Lower lobe of right lung (tissue), 2 donors: ENCODE data around the gene RELN. TPM values are rescaled to one million over a fixed set of nuclear protein-coding genes. Genes with fewer than 3 reads are reported as not detected.
"Not testable (repeated sequence)": the region's sequence is repeated elsewhere in the genome, so short reads cannot be mapped to it uniquely, and the experiment has no call there.

Experiments
- ATAC-seq, 2 donors: fragments of 200-7000 bp; cut with Tn5 transposase; one replicate each; pipeline ENCODE4 v1.9.1; 2020 to 2022; ENCODE audit warnings: mild to moderate bottlenecking in 2 of 2, moderate library complexity in 2 of 2
- DNase-seq: peaks from one replicate; pipeline ENCODE4 v3.0.0-alpha.2; 2020
- H3K27ac ChIP-seq: fragments of 200-600 bp; one replicate; pipeline ENCODE4 v1.8.0; 2022
- H3K27me3 ChIP-seq: fragments of 200-600 bp; one replicate; pipeline ENCODE4 v1.8.0; 2022; ENCODE audit warnings: low read depth
- H3K36me3 ChIP-seq: fragments of 200-600 bp; one replicate; pipeline ENCODE4 v1.8.0; 2022; ENCODE audit warnings: mild to moderate bottlenecking
- H3K4me1 ChIP-seq: fragments of 200-600 bp; one replicate; pipeline ENCODE4 v1.8.0; 2022
- H3K4me3 ChIP-seq: fragments of 200-600 bp; one replicate; pipeline ENCODE4 v1.8.0; 2022; ENCODE audit warnings: mild to moderate bottlenecking
- H3K9me3 ChIP-seq: fragments of 200-600 bp; one replicate; pipeline ENCODE4 v1.8.0; 2022
- CTCF ChIP-seq: fragments of 200-600 bp; IDR thresholded peaks from one replicate; pipeline ENCODE4 v1.8.0; 2022; ENCODE audit warnings: antibody characterized with exemption, mild to moderate bottlenecking
- intact Hi-C: fragments of 100-400 bp; cut with DNase I; formaldehyde crosslinking; loops from one replicate; pipeline ENCODE4 v1.11.0; 2022
- total RNA-seq: library from RNA; stranded (reverse); fragmentation: NEBNext Ultra II Directional; extraction: Animal tissue kit (Norgen Biotek cat#: 25700); gene quantifications from one replicate; pipeline ENCODE4 v1.2.1, GENCODE V29; 2021
- donor health status: DM: no; HTN: yes; CAD: no; lungs with severe emphysema.

RELN gene
- total RNA-seq, 1 donor from 2014 or later, result 3.7 TPM

GRCh38 chr7:103821092-103821491 is 168.4 kb downstream of the RELN start:
- ATAC-seq, result no peak

GRCh38 chr7:103815972-103816371 is 173.5 kb downstream of the RELN start:
- intact Hi-C loops, DNase-seq, H3K36me3 ChIP-seq, H3K4me1 ChIP-seq, H3K27me3 ChIP-seq, H3K27ac ChIP-seq, H3K4me3 ChIP-seq, ATAC-seq, H3K9me3 ChIP-seq: not testable (repeated sequence)

More at GRCh38 chr7:103821092-103821491, 168.4 kb downstream of the RELN start:
- no peak for TF ChIP-seq CTCF
- H3K27ac ChIP-seq, result no peak overlapping the region
- no peaks in the 10 kb centered on the region for H3K4me1 ChIP-seq
- DNase-seq, result no peak
- H3K9me3 ChIP-seq, result no peaks in the 10 kb centered on the region
- no peaks in the 10 kb centered on the region for H3K27me3 ChIP-seq
- intact Hi-C loops, result no loop called here
- H3K4me3 ChIP-seq, result no peak overlapping the region
- H3K36me3 ChIP-seq, result no peaks in the 10 kb centered on the region

- ATAC-seq (no peak), DNase-seq (no peak)
- Histone ChIP-seq H3K4me3 (no peak overlapping the region), H3K4me1 (no peaks in the 10 kb centered on the region), H3K9me3 (no peaks in the 10 kb centered on the region), H3K36me3 (no peaks in the 10 kb centered on the region), H3K27me3 (no peaks in the 10 kb centered on the region), H3K27ac (no peak overlapping the region)
- no peak for TF ChIP-seq CTCF
- intact Hi-C loops, result no loop called here
These were observed 175.5 kb downstream of the RELN start for GRCh38 chr7:103813970-103814369.

- no peak overlapping the region for H3K4me3 ChIP-seq
These were observed 177.5 kb downstream of the RELN start for GRCh38 chr7:103811997-103812396.

GRCh38 chr7:103811290-103811689 is 178.2 kb downstream of the RELN start:
- no peak for TF ChIP-seq CTCF
- no peak for DNase-seq
- ATAC-seq, result no peak
- Histone ChIP-seq H3K27ac (no peak overlapping the region), H3K36me3 (no peaks in the 10 kb centered on the region), H3K4me1 (no peaks in the 10 kb centered on the region), H3K4me3 (no peak overlapping the region), H3K9me3 (no peaks in the 10 kb centered on the region), H3K27me3 (no peaks in the 10 kb centered on the region)
- intact Hi-C loops, result no loop called here

More at GRCh38 chr7:103811997-103812396, 177.5 kb downstream of the RELN start:
- ATAC-seq (peak; percentile 39 to 83), DNase-seq (no peak)
- Histone ChIP-seq H3K36me3 (no peaks in the 10 kb centered on the region), H3K4me1 (no peaks in the 10 kb centered on the region), H3K27ac (no peak overlapping the region), H3K9me3 (no peaks in the 10 kb centered on the region), H3K27me3 (no peaks in the 10 kb centered on the region)
- intact Hi-C loops, result no loop called here
- TF ChIP-seq CTCF, result no peak

GRCh38 chr7:103810112-103810744 is 179.2 kb downstream of the RELN start:
- H3K4me3 ChIP-seq, result no peak overlapping the region
- ATAC-seq, result no peak
- H3K27ac ChIP-seq, result no peak overlapping the region
- H3K36me3 ChIP-seq, result no peaks in the 10 kb centered on the region
- intact Hi-C loops, result no loop called here
- DNase-seq, result no peak
- no peaks in the 10 kb centered on the region for H3K4me1 ChIP-seq
- H3K27me3 ChIP-seq, result no peaks in the 10 kb centered on the region
- no peaks in the 10 kb centered on the region for H3K9me3 ChIP-seq
- TF ChIP-seq CTCF, result no peak
